Endothelial cell of umbilical vein (primary cell): ENCODE results near the gene MYH9. TPM values are rescaled to one million over a fixed set of nuclear protein-coding genes. Genes with fewer than 3 reads are reported as not detected.

Experiments
- BruUV-seq: library from RNA; stranded (reverse); fragments of 400-500 nt; replicated peaks from 2 replicates; lab custom pipeline; 2021; lab: Mats Ljungman, UMichigan
- CTCF ChIA-PET: fragments of 300-600, 350-600 bp; sonication (Branson Sonifier 250); formaldehyde crosslinking; loops from one replicate; lab custom pipeline; 2021; ENCODE audit warnings: antibody characterized with exemption, inconsistent platforms; lab: Charles Lee
- POLR2A ChIA-PET: fragments of 300-600, 350-600 bp; sonication (Branson Sonifier 250); formaldehyde crosslinking; loops from one replicate; lab custom pipeline; 2021; ENCODE audit warnings: antibody characterized with exemption, inconsistent platforms; lab: Charles Lee
- DNase-seq: peaks from one replicate; pipeline ENCODE4 v3.0.0-alpha.2; 2011; ENCODE audit warnings: low read depth, low spot score
- FAIRE-seq: peaks from 2 replicates; lab custom pipeline; 2011; peaks lifted over from hg19 to GRCh38; lab: Jason Lieb, UNC
- H2AFZ ChIP-seq: 2 replicates; pipeline ENCODE4 v1.6.0; 2012; ENCODE audit warnings: low read depth, low read length, control low read depth, inconsistent platforms
- H3K27ac ChIP-seq: 2 replicates; pipeline ENCODE4 v1.5.1; 2011; ENCODE audit warnings: low read depth, mild to moderate bottlenecking, control low read depth, low read length, moderate library complexity; ENCODE audit not compliant: insufficient read depth
- H3K27me3 ChIP-seq, 2 experiments: 2 replicates each; pipeline versions ENCODE4 v1.6.0 to v1.6.1; 2011; ENCODE audit warnings: low read length in 2 of 2, mixed read lengths in 1 of 2; ENCODE audit not compliant: control insufficient read depth in 2 of 2, insufficient read depth in 2 of 2
- H3K36me3 ChIP-seq, 2 experiments: 2 replicates in 1 of 2; 3 replicates in 1 of 2; pipeline ENCODE4 v1.5.1; 2011; ENCODE audit warnings: low read length in 2 of 2, mild to moderate bottlenecking in 1 of 2, moderate library complexity in 1 of 2; ENCODE audit not compliant: control insufficient read depth in 2 of 2, insufficient read depth in 2 of 2; ENCODE audit errors: extremely low read depth in 1 of 2
- H3K4me1 ChIP-seq: 3 replicates; pipeline ENCODE4 v1.5.1; 2011; ENCODE audit warnings: mild to moderate bottlenecking, low read length; ENCODE audit not compliant: control insufficient read depth, insufficient read depth; ENCODE audit errors: extremely low read depth
- H3K4me2 ChIP-seq: 2 replicates; pipeline ENCODE4 v1.6.1; 2011; ENCODE audit warnings: low read length, control low read depth, mixed read lengths; ENCODE audit not compliant: insufficient read depth
- H3K4me3 ChIP-seq, 3 experiments: fragments of 200-600 bp in 1 of 3; sonication (generic), shearing (Covaris generic) in 1 of 3; replicated peaks in 1 of 3; 2 replicates each; pipeline ENCODE4 v1.5.1; 2011 to 2016; ENCODE audit warnings: control low read depth in 3 of 3, low read length in 3 of 3, mild to moderate bottlenecking in 2 of 3, inconsistent platforms in 1 of 3, low read depth in 1 of 3, moderate library complexity in 1 of 3; ENCODE audit not compliant: insufficient read depth in 1 of 3
- H3K79me2 ChIP-seq: 2 replicates; pipeline ENCODE4 v1.6.0; 2012; ENCODE audit warnings: low read length, inconsistent platforms; ENCODE audit not compliant: control insufficient read depth, insufficient read depth
- H3K9ac ChIP-seq: replicated peaks from 2 replicates; pipeline ENCODE3; 2011; ENCODE audit warnings: low read length, control low read depth; ENCODE audit not compliant: insufficient read depth; ENCODE audit errors: extremely low read depth
- H3K9me1 ChIP-seq: replicated peaks from 3 replicates; pipeline ENCODE4 v1.6.0; 2011; ENCODE audit warnings: mild to moderate bottlenecking, low read length; ENCODE audit not compliant: control insufficient read depth, insufficient read depth; ENCODE audit errors: extremely low read depth
- H3K9me3 ChIP-seq: replicated peaks from 2 replicates; pipeline ENCODE4 v1.5.1; 2012; ENCODE audit warnings: low read length, inconsistent platforms; ENCODE audit not compliant: control insufficient read depth, insufficient read depth
- H4K20me1 ChIP-seq: replicated peaks from 2 replicates; pipeline ENCODE3; 2011; ENCODE audit warnings: mild to moderate bottlenecking, low read length; ENCODE audit not compliant: control insufficient read depth, insufficient read depth; ENCODE audit errors: extremely low read depth
- EZH2 ChIP-seq: IDR thresholded peaks from 2 replicates; pipeline ENCODE4 v1.6.1; 2012; ENCODE audit warnings: borderline replicate concordance, low read depth, mild to moderate bottlenecking, moderate library complexity, low read length, inconsistent platforms; ENCODE audit not compliant: severe bottlenecking
- FOS ChIP-seq: IDR thresholded peaks from 2 replicates; pipeline ENCODE4 v1.6.1; 2011; ENCODE audit warnings: mild to moderate bottlenecking, low read length, moderate library complexity, borderline replicate concordance; ENCODE audit not compliant: insufficient read depth
- GATA2 ChIP-seq: IDR thresholded peaks from 2 replicates; pipeline ENCODE4 v1.7.0; 2011; ENCODE audit warnings: low read depth, mild to moderate bottlenecking, moderate library complexity, mixed read lengths, low read length; ENCODE audit not compliant: insufficient read length, insufficient read depth
- JUN ChIP-seq: IDR thresholded peaks from 2 replicates; pipeline ENCODE4 v1.6.1; 2011; ENCODE audit warnings: borderline replicate concordance, low read depth; ENCODE audit not compliant: insufficient read length, insufficient read depth
- MAX ChIP-seq: IDR thresholded peaks from 2 replicates; pipeline ENCODE4 v1.6.1; 2011; ENCODE audit not compliant: insufficient read depth, insufficient read length
- MYC ChIP-seq: IDR thresholded peaks from one replicate; pipeline ENCODE4 v1.6.1; 2011; ENCODE audit warnings: mild to moderate bottlenecking, low read depth, low read length
- POLR2A ChIP-seq: IDR thresholded peaks from 2 replicates; pipeline ENCODE4 v1.6.1; 2012; ENCODE audit warnings: low read depth, mild to moderate bottlenecking, control low read depth, low read length
- POLR2AphosphoS5 ChIP-seq: IDR thresholded peaks from 2 replicates; pipeline ENCODE4 v1.6.1; 2012; ENCODE audit warnings: low read depth, mild to moderate bottlenecking, control low read depth, low read length, moderate library complexity; ENCODE audit not compliant: insufficient read depth
- dilution Hi-C: fragments of 300-500 bp; cut with MboI; formaldehyde crosslinking; loops from one replicate; pipeline ENCODE4 v1.15.0; 2019; ENCODE audit warnings: low sequenced_read_pairs; ENCODE audit not compliant: extremely low pct_ligation_motif_present
- intact Hi-C: fragments of 100-400 bp; cut with micrococcal nuclease; formaldehyde crosslinking; loops from one replicate; pipeline ENCODE4 v1.10.0; 2022
- polyA plus RNA-seq, 4 experiments: library from polyadenylated mRNA; depleted of rRNA in 3 of 4; stranded (reverse) in 3 of 4; unstranded in 1 of 4; fragments of >200 nt; gene quantifications; 2 replicates each; pipeline versions ENCODE4 v1.2.1 to v1.2.3, GENCODE V29; 2011 to 2012; ENCODE audit warnings: missing spikeins in 1 of 4
- total RNA-seq: library from RNA; stranded (reverse); gene quantifications from 2 replicates; pipeline ENCODE4 v1.2.3, GENCODE V29; 2021
- TF ChIP-seq, protein P1 (sequence below), 2 donors: IDR thresholded peaks; 1 replicate in 1 of 2; 2 replicates in 1 of 2; pipeline ENCODE4 v1.5.1; 2011; ENCODE audit warnings: low read length in 2 of 2, mild to moderate bottlenecking in 2 of 2, moderate library complexity in 2 of 2, control low read depth in 1 of 2, inconsistent platforms in 1 of 2, low read depth in 1 of 2; ENCODE audit not compliant: insufficient read depth in 1 of 2; ENCODE audit errors: extremely low read depth in 1 of 2

Gene MYH9
- total and polyA plus RNA-seq, 2 donors (not counting 3 experiments of a cell fraction or from before 2014, with no cell fraction given), result 188 to 1,413 TPM

GRCh38 chr22:36331912-36332622, 55.7 kb downstream of the MYH9 start:
- Histone ChIP-seq H3K4me2 (peak overlapping the region; percentile 23), H3K4me1 (peaks cover 97% of the 10 kb centered on the region), H3K27me3 (no peaks in the 10 kb centered on the region), H4K20me1 (no peaks in the 10 kb centered on the region), H3K9ac (peak overlapping the region; percentile 95), H3K36me3 (peaks cover 17 to 37% of the 10 kb centered on the region in 2 experiments), H3K9me3 (no peaks in the 10 kb centered on the region), H3K27ac (peak overlapping the region; percentile 99), H2AFZ (no peak overlapping the region), H3K79me2 (peaks cover 74% of the 10 kb centered on the region), H3K9me1 (no peaks in the 10 kb centered on the region), H3K4me3 (no peak overlapping the region)
- dilution Hi-C loops (no loop called here), intact Hi-C loops (loop anchor here (5.0 kb wide), 1 partner anchor 195 kb away; the partner anchor contains the start of gene EIF3D)
- ChIA-PET CTCF (interaction anchor here (0.7 to 5.3 kb wide), 13 partner anchors 8 to 154 kb away, joined by 3 to 56 read pairs (median 5); partner anchors contain the start of gene MYH9), POLR2A (interaction anchor here (0.6 to 3.8 kb wide), 12 partner anchors 14 to 133 kb away, joined by 3 to 19 read pairs (median 5); no protein-coding TSS in a partner anchor)
- TF ChIP-seq MAX (peak; percentile 24), POLR2AphosphoS5 (peak; percentile 29), MYC (no peak)
- peak; percentile 70 for DNase-seq
- TSS peak; percentile 49 for BruUV-seq
- FAIRE-seq, result peak; percentile 80

GRCh38 chr22:36331306-36331911, 56.4 kb downstream of the MYH9 start:
- dilution Hi-C loops (no loop called here), intact Hi-C loops (loop anchor here (5.0 kb wide), 1 partner anchor 196 kb away; the partner anchor contains the start of gene EIF3D)
- no TSS peak for BruUV-seq
- H3K9ac ChIP-seq, result peak overlapping the region; percentile 95
- H2AFZ ChIP-seq, result no peak overlapping the region
- FAIRE-seq, result peak; percentile 96
- TF ChIP-seq GATA2, result no peak
- TF ChIP-seq JUN, result peak; percentile 93
- TF ChIP-seq FOS, result peak; percentile 96
- peak; percentile 95 for TF ChIP-seq POLR2AphosphoS5
- peak; percentile 73 for TF ChIP-seq MAX
- peak; percentile 67 for TF ChIP-seq POLR2A
- no peak for TF ChIP-seq EZH2
- TF ChIP-seq MYC, result peak; percentile 28
- TF ChIP-seq, protein P1, sequence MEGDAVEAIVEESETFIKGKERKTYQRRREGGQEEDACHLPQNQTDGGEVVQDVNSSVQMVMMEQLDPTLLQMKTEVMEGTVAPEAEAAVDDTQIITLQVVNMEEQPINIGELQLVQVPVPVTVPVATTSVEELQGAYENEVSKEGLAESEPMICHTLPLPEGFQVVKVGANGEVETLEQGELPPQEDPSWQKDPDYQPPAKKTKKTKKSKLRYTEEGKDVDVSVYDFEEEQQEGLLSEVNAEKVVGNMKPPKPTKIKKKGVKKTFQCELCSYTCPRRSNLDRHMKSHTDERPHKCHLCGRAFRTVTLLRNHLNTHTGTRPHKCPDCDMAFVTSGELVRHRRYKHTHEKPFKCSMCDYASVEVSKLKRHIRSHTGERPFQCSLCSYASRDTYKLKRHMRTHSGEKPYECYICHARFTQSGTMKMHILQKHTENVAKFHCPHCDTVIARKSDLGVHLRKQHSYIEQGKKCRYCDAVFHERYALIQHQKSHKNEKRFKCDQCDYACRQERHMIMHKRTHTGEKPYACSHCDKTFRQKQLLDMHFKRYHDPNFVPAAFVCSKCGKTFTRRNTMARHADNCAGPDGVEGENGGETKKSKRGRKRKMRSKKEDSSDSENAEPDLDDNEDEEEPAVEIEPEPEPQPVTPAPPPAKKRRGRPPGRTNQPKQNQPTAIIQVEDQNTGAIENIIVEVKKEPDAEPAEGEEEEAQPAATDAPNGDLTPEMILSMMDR (IDR thresholded peaks at IDR 0.05; ENCODE audit: extremely low read depth in 1 of 2, insufficient read depth in 1 of 2, low read depth in 1 of 2, low read length in 2 of 2), result peak in 1 of 2 donors; percentile 3
- no peaks in the 10 kb centered on the region for H3K9me1 ChIP-seq
- H3K27me3 ChIP-seq, result no peaks in the 10 kb centered on the region
- peaks cover 13 to 40% of the 10 kb centered on the region in 2 experiments for H3K36me3 ChIP-seq
- H3K4me2 ChIP-seq, result peak overlapping the region; percentile 59
- ChIA-PET CTCF (interaction anchor here (0.6 to 5.3 kb wide), 12 partner anchors 9 to 155 kb away, joined by 3 to 56 read pairs (median 4); partner anchors contain the start of gene MYH9), POLR2A (interaction anchor here (0.8 to 3.8 kb wide), 9 partner anchors 23 to 137 kb away, joined by 3 to 19 read pairs (median 4); no protein-coding TSS in a partner anchor)
- H3K9me3 ChIP-seq, result no peaks in the 10 kb centered on the region
- peak overlapping the region; percentile 99 for H3K27ac ChIP-seq
- DNase-seq, result peak; percentile 93
- peaks cover 97% of the 10 kb centered on the region for H3K4me1 ChIP-seq
- H3K4me3 ChIP-seq, result no peak overlapping the region
- H4K20me1 ChIP-seq, result no peaks in the 10 kb centered on the region
- H3K79me2 ChIP-seq, result peaks cover 74% of the 10 kb centered on the region
